ENCODE measurements around the gene CLTCL1. TPM values are rescaled to one million over a fixed set of nuclear protein-coding genes. Genes with fewer than 3 reads are reported as not detected.

Gene CLTCL1
- total and polyA plus RNA-seq, 2 donors (not counting 1 experiment from before 2014, with no cell fraction given): 1.0 to 5.5 TPM

- ATAC-seq (ENCODE audit: low read depth): no peak
- 93% methylated on average over 11 of the region's 11 CpGs for WGBS (ENCODE audit: insufficient coverage)
- no peak overlapping the region for H2AFZ ChIP-seq (ENCODE audit: insufficient read depth, low read depth, low read length, poor library complexity, severe bottlenecking)
- no peak overlapping the region for H3K4me2 ChIP-seq (replicated peaks; ENCODE audit: low read depth, low read length, poor library complexity, severe bottlenecking)
- H3K79me2 ChIP-seq (ENCODE audit: control insufficient read depth, insufficient read depth, low read length): no peaks in the 10 kb centered on the region
- CTCF ChIA-PET: no interaction called here
- H3K4me3 ChIP-seq (ENCODE audit: control extremely low read depth in 1 of 5, extremely low read depth in 1 of 5, insufficient read depth in 1 of 5, low read depth in 2 of 5, low read length in 4 of 5): no peak overlapping the region
- H3K36me3 ChIP-seq (replicated peaks in 1 of 2; ENCODE audit: control extremely low read depth in 1 of 2, control insufficient read depth in 1 of 2, extremely low read depth in 1 of 2, insufficient read depth in 2 of 2, low read length in 1 of 2): no peaks in the 10 kb centered on the region
- peaks cover 16% of the 10 kb centered on the region for H3K4me1 Mint-ChIP-seq
- H4K20me1 ChIP-seq (ENCODE audit: control insufficient read depth, insufficient read depth, low read length, poor library complexity, severe bottlenecking): no peaks in the 10 kb centered on the region
- TF ChIP-seq EZH2 (IDR thresholded peaks at IDR 0.05; ENCODE audit: borderline replicate concordance, insufficient read depth, low read depth, low read length, poor library complexity, severe bottlenecking): no peak
- no peak for TF ChIP-seq CTCF (IDR thresholded peaks at IDR 0.05)
- H3K9ac ChIP-seq (ENCODE audit: low read length): no peak overlapping the region
- H3K27ac Mint-ChIP-seq: no peak overlapping the region
- H3K4me1 ChIP-seq (ENCODE audit: control insufficient read depth in 2 of 2, insufficient read depth in 2 of 2, low read length in 2 of 2): peaks cover 5% of the 10 kb centered on the region in 2 donors
- POLR2A ChIA-PET: no interaction called here
- H3K9me3 ChIP-seq (ENCODE audit: control extremely low read depth in 1 of 3, control insufficient read depth in 2 of 3, insufficient read depth in 1 of 3, low read length in 2 of 3): peaks cover 0 to 5% (median 0%) of the 10 kb centered on the region in 3 donors
- no peak for DNase-seq
- no peaks in the 10 kb centered on the region for H3K9me3 Mint-ChIP-seq (ENCODE audit: insufficient read depth)
- H3K27ac ChIP-seq (ENCODE audit: low read length in 2 of 2): no peak overlapping the region
- no peak overlapping the region for H3K4me3 Mint-ChIP-seq
- no peaks in the 10 kb centered on the region for H3K27me3 Mint-ChIP-seq
- H3K27me3 ChIP-seq (replicated peaks in 1 of 4; ENCODE audit: control extremely low read depth in 1 of 4, control insufficient read depth in 3 of 4, insufficient read depth in 4 of 4, low read length in 3 of 4): no peaks in the 10 kb centered on the region
- intact Hi-C loops (cut with micrococcal nuclease): no loop called here
Measured at GRCh38 chr22:19196841-19197612, 94.5 kb downstream of the CLTCL1 start.

Data from B cell (primary cell).